ENCODE results near the gene PERP.
"Not testable (repeated sequence)": the region's sequence is repeated elsewhere in the genome, so short reads cannot be mapped to it uniquely, and the experiment has no call there.

PERP gene

DNA sequence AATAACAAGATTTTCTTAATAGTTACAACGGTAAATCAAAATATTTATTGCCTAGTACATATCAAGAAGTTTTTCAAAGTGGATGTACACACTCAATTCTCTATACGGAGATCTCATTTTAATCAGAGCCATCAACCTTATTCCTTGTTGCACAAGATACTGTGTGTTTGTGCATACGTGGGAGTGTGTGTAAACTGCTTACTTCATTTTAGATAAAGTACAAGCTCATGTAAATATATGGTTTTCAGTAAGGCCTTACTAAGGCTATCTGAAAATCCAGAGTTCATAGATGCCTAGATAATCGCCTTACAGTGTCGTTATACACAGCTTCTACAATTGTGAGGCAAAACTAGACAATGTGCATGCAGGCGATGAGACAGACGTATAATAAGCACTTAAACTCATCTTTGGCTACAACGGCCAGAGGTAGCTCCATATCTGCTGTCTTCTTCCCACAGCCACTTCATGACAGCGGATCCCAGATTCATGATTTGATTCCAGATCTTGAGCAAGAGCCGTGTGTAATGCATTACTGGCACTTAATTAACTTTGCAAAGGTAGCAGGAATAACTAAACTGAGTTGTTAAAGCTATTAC, 2.5 kb downstream of the PERP start:
- peak; percentile 17 for DNase-seq

DNA sequence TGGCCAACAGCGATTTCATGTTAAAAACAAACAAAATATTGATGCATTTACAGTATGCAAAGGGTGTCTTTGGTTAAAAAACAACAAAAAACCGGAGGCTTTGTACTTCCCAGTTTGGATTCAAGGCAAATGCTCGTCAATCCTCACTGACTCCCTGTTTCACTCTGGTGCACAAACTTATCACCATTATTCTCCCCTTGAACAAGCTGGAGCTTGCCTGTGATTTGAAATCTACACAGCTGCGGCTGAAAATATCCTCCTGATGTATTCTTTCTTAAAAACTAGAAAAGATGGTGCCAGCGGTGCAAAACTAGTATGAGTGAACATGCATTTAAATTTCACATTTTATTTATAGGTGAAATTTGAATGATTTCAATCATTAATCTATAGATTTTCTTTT, 3.3 kb downstream of the PERP start:
- DNase-seq = peak; percentile 65

DNA sequence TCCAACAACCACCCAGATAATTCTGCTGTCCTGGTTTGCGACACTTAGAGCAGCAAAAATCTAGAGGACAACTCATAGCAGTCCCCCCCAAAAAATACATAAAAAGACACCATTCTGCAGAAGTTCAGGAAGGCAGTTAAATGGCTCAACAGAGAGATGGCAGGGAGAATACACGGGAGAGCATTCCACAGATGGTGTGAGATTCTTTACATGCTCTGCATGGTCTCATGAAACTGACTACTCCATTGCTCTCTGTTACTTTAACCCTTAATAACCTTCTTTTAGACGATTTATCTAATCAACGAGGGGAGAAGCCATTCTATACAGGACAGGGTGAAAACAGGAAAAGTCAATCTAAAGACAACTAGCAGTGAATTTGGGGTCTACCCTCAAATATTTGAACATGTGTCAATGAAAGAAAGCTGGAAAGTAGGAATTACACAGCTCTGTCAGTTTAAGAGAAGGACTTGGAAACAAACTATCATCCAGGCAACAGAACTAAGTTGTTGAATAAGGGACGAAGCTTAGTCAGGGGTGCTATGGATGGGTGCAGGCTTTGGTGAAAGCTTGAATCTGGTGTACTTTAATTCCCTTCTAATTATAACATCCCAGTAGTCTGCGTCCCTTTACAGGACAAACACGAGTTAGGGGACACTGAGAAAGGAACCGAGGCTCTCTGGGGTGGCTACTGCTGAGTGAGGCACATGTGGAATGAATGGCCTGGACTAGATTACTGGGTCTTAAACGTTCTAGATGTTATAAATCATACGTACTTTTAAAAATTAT, 5.1 kb downstream of the PERP start:
- DNase-seq = no peak

DNA sequence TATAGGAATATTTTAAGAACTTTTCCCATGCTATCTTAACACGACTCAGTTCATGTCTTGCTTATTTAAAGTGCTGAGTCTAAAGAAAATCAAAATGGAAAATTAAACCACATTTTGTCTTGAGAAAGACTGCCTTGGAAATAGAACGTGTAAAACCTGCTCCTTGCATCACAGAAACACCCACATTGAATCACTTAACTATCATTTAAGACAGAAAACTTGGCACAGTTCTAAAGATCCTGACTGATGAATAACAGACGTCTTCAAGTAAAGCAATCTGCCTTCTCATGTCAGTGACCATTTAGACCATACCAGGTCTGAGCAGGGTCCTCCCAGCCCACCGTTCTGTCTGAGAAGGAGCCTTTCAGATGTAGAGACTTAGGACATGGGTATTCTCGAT, 7.4 kb downstream of the PERP start:
- no peak for DNase-seq

DNA sequence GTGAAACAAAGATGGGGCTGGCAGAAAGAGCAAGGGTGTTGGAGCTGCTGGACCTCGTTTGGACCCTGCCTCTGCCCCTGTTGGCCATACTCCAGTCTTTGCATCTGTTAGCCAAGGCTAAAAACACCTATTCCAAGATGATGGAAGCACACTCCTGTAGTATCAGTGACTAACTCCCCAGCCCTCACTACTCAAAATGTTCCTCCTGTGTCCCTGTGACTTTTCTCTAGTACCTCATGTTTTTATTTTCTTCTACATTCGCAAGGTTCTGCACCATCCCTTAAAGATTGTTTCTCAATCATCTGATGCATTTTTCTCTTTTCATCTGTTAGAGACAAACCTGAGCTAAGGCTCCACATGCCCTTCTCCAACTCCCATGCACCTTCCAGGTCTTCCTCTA, 8.9 kb downstream of the PERP start:
- no peak for DNase-seq

DNA sequence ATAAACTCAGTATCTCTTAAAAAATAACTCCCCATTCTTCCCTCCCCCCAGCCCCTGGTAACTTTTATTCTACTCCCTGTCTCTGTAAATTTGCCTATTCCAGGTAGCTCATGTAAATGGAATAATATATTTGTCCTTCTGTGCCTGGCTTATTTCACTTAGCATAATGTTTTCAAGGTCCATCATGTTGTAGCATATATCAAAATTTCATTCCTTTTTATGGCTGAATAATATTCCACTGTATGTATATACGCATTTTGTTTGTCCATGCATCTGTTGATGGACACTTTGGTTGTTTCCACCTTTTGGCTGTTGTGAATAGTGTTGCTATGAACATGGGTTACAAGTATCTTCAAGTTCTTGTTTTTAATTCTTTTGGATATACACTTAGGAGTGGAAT, 13.0 kb downstream of the PERP start:
- DNase-seq = no peak

DNA sequence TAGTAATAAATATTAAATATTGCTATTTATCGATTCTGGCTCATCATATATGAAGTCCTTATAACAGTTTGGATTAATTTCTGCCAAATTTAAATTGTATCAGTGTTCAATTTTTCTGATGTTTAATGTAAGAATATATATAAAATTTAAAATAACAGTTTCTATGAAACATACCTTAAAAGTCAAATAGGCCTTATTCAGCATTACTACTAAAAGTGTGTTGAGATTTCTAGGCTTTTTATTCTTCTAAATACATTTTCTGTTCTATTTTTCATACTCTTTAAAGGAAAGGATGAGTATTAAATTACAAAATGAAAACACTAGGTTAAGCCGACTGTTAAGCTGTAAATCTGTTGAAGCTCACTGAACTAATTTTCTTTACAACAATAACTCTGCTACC, 13.6 kb downstream of the PERP start:
- no peak for DNase-seq

DNA sequence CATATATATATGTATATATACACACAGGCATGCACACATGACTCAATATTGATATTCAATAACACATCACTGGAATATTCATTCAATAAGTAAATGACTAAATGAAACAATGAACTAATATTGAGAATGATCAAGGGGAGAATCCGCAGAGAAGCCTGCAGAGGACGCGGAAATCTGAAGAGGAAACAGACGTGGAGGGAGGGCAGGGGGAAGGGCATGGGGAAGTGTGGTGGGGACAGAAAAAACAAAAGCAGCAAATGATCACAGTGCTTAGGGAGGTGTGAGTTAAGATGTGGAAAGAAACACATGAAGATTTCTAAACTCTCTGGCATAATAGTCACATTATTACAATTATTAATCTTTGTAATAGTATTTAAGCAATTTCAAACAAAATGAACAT, 14.5 kb downstream of the PERP start:
- no peak for DNase-seq

DNA sequence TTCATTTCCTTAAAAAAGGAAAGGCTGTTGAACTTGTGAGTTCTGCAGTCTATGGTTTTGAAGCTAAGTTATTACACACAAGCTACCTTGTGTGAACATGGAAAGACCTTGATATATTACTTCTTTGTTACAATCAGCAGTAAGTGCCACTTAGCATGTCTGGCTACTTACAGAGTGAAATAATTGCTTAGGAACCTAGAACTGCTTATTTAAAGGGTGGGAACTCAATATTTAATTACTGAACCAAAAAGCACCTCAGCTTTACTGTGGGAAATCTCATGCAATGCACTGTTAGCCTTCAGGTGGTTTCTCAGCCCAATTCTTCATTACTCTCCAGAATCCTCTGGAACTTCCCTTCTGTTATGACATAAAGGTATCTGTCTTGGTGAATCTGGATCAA, 17.9 kb downstream of the PERP start:
- DNase-seq = peak; percentile 22

DNA sequence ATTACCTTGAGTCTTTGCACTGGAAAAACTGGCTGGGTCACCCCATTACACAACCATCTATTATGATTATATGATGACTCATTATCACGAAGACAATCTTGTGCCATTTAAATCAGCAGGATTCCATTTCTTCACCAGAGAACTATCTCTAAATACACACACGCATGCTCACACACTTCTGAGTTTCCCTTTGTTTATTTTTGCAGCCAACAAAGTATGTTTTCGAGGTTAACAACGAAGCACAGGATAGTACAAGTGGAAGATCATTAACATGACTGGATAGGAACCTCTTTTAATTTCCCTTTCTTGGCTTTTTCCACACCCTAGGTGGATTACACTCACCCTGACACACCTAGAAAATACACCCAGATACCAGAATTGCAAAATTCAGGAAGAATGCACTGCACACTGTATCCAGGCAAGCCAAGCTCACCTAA, 18.9 kb downstream of the PERP start:
- DNase-seq = peak; percentile 62

DNA sequence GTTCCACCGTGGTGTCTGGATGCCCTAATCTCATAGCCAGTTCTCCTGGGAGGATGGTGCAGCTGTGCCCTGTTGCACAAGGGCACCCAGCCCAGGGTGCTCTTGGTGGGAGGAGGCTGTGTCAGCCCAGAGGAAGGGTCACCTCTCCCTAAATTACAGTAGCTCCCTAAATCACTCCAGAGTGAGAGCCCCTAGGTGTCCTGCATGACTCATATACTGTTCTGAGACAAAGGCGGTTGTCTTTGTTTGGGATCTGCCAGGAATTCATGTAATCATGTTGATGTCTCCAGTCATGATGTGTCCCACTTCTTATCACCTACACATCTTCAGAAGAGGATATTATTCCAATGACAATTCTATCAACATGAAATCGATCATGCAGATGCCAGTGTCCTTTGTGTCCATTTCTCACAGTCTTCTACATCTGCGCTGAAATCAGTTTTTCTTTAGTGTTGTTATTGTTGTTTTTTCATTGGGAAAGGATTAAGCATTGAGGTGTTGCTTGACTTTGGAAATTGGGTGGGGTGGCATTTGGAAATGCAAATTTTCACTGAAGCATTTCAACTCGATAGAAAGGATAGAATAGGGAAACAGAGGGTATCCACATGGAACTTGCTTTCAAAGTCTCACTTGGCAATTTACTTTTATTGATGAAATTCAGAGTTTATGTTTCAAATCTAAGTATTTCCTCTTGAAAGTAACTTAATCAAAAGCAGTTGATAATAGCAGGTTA, 19.5 kb downstream of the PERP start:
- DNase-seq = peak; percentile 26

DNA sequence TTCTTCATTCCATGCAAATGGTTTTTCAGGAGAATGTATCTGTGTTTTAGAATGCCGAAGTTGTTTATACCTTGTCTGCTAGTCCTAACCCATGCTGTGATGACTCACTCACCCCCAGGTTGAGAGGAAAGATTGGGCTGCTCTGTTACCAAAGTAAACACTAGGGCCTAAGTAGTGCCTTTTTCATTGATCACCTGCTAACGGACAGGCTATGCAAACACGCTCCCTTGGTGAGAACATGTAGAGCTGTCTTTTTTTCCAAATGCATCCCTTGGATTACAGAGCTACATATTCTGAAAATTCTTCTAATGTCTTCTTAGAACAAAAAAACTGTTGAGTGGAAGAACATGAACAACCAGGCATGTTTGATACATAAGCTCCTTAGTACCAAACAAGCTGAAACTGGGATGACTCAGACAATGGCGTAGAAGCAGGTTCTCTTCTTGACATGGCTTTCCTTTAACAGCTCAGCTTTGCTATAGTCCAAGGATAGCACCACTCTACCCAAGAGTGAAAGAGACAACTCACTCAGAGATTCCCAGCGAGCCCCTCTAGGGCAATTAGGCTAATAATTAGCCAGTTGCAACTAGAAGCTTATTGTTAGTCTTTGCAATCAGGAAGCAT, 20.5 kb downstream of the PERP start:
- peak; percentile 76 for DNase-seq

DNA sequence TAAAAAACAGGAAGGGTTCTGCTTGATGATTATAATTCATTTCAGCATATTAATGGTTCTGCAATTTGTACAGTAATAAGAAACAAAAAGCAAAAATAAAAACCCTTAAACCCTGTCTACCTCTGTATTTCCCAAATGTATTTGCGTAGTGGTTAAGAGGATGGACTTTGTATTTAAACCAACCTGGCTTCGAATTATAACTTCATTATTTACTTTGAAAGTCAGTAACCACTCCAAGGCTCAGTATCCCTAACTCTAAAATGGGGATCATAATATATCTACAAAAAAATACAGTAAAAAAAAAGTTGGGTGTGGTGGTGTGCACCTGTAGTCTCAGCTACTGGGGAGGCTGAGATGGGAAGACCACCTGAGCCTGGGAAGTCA, 21.4 kb downstream of the PERP start:
- no peak for DNase-seq

DNA sequence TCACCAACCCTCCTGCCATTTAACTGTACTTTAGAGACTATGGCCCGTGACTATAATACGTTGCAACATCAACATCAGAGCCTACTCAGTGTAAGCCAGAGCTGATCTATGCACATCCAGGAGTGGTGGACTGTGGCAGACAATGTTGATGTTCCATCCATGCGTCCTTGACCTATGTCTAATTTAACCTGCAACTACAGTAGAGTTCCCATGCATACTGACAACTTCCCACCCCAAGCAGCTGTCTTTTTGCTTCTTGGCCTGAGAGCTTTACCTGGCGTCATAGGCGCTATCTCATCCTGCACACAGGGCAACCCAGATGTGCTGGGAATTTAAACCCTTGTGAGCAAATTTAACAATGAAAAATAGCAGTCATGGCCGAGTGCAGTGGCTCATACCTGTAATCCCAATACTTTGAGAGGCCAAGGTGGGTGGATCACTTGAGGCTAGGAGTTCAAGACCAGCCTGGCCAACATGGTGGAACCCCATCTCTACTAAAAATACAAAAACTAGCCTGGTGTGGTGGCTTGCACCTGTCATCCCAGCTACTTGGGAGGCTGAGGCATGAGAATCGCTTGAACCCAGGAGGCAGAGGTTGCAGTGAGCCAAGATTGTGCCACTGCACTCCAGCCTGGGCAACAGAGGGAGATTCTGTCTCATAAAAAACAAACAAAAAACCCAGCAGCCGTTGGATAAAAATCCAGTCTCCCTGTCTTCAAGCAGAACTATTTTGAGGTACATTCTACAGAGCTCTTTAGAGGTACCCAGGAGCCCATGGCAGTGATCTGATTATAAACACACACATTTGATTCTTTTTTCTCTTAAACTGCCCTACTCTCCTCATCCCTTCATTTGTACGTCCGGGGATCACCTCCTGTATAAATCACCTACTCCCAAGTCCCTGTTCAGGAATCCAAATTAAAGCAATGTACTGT, 22.0 kb downstream of the PERP start:
- DNase-seq = no peak

DNA sequence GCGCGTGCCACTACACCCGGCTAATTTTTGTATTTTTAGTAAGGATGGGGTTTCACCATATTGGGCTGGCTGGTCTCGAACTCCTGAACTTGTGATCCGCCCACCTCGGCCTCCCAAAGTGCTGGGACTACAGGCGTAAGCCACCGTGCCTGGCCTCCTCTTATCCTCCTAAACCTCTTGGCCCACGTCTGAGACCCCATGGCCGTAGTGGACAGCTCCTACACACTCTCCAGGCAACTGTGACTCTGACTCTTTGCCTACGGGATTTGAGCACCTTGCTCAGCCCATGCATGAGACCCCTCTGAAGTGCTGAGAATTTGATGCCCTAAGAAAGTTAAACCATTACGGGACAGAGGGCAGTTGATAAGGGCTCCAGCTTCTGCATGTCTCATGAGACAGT, 25.0 kb downstream of the PERP start:
- no peak for DNase-seq

DNA sequence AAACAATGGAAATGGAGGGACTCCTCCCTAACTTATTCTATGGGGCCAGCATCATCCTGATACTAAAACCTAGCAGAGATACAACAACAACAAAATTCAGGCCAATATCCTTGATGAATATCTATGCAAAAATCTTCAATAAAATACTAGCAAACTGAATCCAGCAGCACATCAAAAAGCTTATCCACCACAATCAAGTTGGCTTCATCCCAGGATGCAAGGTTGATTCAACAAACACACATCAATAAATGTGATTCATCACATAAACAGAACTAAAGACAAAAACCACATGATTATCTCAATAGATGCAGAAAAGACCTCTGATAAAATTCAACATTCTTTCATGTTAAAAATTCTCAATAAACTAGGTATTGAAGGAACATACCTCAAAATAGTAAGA, 27.7 kb downstream of the PERP start:
- DNase-seq = not testable (repeated sequence)

DNA sequence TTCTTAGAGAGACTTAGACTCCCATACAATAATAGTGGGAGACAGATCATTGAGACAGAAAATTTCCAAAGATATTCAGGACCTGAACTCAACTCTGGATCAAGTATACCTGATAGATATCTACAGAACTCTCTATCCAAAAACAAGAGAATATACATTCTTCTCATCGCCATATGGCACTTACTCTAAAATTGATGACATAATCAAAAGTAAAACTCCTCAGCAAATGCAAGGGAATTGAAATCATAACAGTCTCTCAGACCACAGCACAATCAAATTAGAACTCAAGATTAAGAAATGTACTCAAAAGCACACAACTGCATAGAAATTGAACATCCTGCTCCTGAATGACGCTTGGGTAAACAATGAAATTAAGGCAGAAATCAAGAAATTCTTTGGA, 28.7 kb downstream of the PERP start:
- no peak for DNase-seq

DNA sequence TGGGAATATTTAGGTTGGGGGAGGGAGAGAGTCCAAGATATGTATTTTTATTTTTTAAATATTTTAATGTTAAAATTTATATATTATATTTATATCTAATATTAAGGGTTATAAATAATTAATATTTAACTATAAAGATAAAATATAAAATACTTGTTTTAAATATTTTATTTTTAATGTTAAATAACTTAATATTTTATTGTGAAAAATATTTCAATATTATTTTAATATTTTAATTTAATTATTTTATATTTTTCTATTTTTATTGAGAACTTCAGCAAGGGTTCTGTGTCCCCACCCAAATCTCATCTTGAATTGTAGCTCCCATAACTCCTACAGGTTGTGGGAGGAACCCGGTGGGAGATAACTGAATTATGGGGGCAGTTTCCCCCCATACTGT, 34.0 kb downstream of the PERP start:
- DNase-seq = no peak

DNA sequence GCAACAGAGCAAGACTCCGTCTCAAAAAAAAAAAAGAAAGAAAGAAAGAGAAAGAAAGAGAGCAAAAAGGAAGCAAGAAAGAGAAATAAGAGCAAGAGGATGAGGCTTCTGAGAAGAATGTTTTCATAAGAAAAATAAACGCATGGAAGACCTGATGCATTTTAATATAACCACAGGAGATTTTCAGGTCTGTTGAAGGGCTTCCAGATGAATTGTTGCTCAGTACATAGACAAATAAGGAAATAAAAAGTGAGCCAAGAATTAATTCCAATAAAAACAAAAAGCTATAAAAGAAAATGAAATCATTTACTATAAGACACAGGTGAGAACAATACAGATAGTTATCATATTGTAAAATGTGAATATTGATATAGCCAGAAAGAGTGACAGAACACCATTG, 43.5 kb downstream of the PERP start:
- DNase-seq = no peak

DNA sequence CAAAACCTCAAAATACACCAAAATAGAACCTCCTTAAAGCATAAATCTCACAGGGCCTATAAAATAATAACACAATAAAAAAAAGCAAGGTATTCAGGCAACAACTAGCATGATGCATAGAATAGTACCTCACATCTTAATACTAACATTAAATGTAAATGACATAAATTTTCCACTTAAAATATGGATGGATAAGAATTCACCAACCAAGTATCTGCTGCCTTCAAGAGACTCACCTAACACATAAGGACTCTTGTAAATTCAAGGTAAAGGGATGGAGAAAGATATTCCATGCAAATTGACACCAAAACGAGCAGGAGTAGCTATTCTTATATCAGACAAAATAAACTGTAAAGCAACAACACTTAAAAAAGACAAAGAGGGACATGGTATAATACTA, 52.2 kb downstream of the PERP start:
- DNase-seq = no peak

DNA sequence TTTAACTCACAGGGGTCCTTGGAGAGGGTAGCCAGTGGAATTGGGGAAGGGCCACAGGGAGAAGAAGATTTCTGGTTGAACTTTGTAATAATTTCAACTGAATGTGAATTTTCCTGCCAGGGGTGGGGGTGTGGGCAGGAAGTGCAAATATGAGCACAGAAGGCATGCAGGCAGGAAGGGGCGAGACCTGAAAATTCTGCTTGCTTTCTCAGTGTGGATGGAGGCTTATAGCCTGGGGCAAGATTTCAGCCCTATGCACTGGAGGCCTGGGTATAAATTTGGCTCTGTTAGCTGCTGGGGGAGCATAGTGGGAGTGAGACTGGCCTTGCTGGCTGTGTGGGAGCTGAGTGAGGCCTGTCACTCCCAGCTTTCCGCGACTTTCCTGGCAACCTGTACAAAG, 54.4 kb downstream of the PERP start:
- no peak for DNase-seq

DNA sequence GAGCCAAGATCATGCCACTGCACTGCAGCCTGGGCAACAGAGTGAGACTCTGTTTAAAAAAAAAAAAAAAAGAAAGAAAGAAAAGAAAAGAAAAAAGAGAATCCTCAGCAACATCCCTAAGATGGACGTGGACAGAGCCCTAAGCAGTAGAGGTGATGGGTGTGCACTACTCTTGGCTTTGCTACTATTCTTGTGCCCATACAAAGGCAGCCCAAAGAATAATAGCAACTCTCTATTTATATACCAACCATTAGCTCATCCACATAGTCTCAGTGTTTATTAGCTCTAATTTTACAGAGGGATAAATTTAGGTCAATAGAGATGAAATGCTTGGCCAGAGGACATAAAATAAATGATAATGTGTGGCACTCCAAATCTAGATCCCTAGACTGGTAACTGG, 62.2 kb downstream of the PERP start:
- no peak for DNase-seq

DNA sequence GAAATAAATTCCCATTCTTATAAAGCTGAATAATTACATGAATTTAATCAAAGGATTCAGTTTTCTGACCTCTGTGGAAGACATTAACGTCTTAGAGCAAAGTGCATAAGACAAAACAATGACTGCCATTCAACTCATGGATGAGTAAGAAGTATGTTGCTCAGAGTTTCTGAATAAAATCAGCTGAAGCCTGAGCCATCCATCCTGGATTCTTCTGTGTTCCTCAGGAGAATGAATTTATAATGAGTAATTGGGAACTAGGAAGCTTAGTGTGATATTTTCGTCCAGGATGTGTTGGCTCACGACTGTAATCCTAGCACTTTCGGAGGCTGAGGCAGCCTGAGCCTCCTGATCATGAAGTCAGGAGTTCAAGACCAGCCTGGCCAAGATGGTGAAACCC, 62.8 kb downstream of the PERP start:
- no peak for DNase-seq

Measured in DMS79 (cell line).